ENCODE results near the gene PRPF4. TPM values are rescaled to one million over a fixed set of nuclear protein-coding genes. Genes with fewer than 3 reads are reported as not detected.

The PRPF4 gene
- total RNA-seq, 1 experiment from 2014 or later: 32.4 TPM

DNA sequence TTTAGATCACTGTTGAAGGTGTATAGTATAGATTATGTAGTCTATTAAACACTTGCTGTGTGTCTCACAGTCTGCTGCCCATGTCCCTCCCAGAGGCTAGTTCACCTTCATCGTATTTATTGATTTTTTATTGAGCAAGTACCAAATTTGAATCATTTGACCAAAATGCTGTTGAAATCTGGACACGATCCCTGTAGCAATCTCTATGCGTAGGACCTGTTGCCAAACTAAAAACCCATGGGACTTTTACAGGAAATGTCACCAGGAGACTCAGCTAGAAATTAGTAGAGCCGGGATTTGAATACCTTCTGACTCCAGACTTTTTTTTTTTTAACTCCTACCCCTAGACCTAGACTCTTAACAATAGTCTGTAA lies 36.6 kb upstream of the PRPF4 start:
- H3K36me3 Mint-ChIP-seq: no peaks in the 10 kb centered on the region
- CTCF ChIA-PET: no interaction called here
- TF ChIP-seq ESRRA (CRISPR knock-in tag; IDR thresholded peaks at IDR 0.05; ENCODE audit: borderline replicate concordance) (no peak), JAZF1 (CRISPR knock-in tag; IDR thresholded peaks at IDR 0.05) (no peak), ZNF423 (CRISPR knock-in tag; IDR thresholded peaks at IDR 0.05) (no peak), NR2C2 (CRISPR knock-in tag; IDR thresholded peaks at IDR 0.05) (no peak), ZNF416 (CRISPR knock-in tag; IDR thresholded peaks at IDR 0.05) (no peak), TEAD1 (CRISPR knock-in tag; IDR thresholded peaks at IDR 0.05) (no peak), TCF7 (CRISPR knock-in tag; IDR thresholded peaks at IDR 0.05; ENCODE audit: low read depth) (no peak), GTF2I (CRISPR knock-in tag; conservative IDR thresholded peaks at IDR 0.05) (no peak), NFE2L1 (CRISPR knock-in tag; IDR thresholded peaks at IDR 0.05) (no peak), MYBL2 (CRISPR knock-in tag; IDR thresholded peaks at IDR 0.05) (no peak)
- TF ChIP-seq, protein P1, sequence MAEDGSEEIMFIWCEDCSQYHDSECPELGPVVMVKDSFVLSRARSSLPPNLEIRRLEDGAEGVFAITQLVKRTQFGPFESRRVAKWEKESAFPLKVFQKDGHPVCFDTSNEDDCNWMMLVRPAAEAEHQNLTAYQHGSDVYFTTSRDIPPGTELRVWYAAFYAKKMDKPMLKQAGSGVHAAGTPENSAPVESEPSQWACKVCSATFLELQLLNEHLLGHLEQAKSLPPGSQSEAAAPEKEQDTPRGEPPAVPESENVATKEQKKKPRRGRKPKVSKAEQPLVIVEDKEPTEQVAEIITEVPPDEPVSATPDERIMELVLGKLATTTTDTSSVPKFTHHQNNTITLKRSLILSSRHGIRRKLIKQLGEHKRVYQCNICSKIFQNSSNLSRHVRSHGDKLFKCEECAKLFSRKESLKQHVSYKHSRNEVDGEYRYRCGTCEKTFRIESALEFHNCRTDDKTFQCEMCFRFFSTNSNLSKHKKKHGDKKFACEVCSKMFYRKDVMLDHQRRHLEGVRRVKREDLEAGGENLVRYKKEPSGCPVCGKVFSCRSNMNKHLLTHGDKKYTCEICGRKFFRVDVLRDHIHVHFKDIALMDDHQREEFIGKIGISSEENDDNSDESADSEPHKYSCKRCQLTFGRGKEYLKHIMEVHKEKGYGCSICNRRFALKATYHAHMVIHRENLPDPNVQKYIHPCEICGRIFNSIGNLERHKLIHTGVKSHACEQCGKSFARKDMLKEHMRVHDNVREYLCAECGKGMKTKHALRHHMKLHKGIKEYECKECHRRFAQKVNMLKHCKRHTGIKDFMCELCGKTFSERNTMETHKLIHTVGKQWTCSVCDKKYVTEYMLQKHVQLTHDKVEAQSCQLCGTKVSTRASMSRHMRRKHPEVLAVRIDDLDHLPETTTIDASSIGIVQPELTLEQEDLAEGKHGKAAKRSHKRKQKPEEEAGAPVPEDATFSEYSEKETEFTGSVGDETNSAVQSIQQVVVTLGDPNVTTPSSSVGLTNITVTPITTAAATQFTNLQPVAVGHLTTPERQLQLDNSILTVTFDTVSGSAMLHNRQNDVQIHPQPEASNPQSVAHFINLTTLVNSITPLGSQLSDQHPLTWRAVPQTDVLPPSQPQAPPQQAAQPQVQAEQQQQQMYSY (CRISPR knock-in tag; IDR thresholded peaks at IDR 0.05): no peak
- TF ChIP-seq, protein P2, sequence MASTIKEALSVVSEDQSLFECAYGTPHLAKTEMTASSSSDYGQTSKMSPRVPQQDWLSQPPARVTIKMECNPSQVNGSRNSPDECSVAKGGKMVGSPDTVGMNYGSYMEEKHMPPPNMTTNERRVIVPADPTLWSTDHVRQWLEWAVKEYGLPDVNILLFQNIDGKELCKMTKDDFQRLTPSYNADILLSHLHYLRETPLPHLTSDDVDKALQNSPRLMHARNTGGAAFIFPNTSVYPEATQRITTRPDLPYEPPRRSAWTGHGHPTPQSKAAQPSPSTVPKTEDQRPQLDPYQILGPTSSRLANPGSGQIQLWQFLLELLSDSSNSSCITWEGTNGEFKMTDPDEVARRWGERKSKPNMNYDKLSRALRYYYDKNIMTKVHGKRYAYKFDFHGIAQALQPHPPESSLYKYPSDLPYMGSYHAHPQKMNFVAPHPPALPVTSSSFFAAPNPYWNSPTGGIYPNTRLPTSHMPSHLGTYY (CRISPR knock-in tag; IDR thresholded peaks at IDR 0.05): no peak

DNA sequence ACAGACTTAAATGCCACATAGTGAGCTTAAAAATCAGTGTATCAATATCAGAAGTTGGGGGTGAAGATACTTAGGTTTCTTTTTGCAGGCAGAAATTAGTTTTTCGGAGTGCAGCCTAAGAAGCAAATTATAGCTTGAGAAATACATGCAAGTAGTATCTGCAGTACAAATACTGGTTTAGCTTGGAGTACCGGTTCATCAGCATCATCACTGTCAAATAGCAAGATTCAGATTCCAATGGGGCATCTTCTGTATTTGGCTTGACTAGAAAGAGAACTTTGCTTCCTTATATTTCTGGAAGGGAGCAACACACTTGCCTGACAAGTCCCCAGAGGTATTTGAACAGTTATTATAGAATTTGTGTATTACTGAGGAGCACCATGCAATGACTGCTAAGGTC lies 34.3 kb upstream of the PRPF4 start:
- ATAC-seq: no peak
- H3K4me1 Mint-ChIP-seq: peaks cover 4% of the 10 kb centered on the region; the same call in 1 of the 2 replicates
- POLR2A ChIA-PET: interaction anchor here (0.7 kb wide), 1 partner anchor 972 kb away, joined by 4 read pairs; no protein-coding TSS in a partner anchor
- TF ChIP-seq TP53 (CRISPR knock-in tag; IDR thresholded peaks at IDR 0.05): no peak
- TF ChIP-seq FOXP1 (CRISPR knock-in tag; IDR thresholded peaks at IDR 0.05; ENCODE audit: borderline replicate concordance): no peak
- TF ChIP-seq FOXK1 (CRISPR knock-in tag; IDR thresholded peaks at IDR 0.05): no peak
- TF ChIP-seq, protein P3, sequence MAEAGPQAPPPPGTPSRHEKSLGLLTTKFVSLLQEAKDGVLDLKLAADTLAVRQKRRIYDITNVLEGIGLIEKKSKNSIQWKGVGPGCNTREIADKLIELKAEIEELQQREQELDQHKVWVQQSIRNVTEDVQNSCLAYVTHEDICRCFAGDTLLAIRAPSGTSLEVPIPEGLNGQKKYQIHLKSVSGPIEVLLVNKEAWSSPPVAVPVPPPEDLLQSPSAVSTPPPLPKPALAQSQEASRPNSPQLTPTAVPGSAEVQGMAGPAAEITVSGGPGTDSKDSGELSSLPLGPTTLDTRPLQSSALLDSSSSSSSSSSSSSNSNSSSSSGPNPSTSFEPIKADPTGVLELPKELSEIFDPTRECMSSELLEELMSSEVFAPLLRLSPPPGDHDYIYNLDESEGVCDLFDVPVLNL (CRISPR knock-in tag; IDR thresholded peaks at IDR 0.05; ENCODE audit: borderline replicate concordance, low read depth): no peak
- TF ChIP-seq ZNF138 (CRISPR knock-in tag; conservative IDR thresholded peaks at IDR 0.05): no peak
- TF ChIP-seq HMGA2 (CRISPR knock-in tag; IDR thresholded peaks at IDR 0.05): no peak
- TF ChIP-seq, protein P4, sequence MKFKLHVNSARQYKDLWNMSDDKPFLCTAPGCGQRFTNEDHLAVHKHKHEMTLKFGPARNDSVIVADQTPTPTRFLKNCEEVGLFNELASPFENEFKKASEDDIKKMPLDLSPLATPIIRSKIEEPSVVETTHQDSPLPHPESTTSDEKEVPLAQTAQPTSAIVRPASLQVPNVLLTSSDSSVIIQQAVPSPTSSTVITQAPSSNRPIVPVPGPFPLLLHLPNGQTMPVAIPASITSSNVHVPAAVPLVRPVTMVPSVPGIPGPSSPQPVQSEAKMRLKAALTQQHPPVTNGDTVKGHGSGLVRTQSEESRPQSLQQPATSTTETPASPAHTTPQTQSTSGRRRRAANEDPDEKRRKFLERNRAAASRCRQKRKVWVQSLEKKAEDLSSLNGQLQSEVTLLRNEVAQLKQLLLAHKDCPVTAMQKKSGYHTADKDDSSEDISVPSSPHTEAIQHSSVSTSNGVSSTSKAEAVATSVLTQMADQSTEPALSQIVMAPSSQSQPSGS (CRISPR knock-in tag; IDR thresholded peaks at IDR 0.05; ENCODE audit: borderline replicate concordance, low read depth): no peak
- TF ChIP-seq, protein P5, sequence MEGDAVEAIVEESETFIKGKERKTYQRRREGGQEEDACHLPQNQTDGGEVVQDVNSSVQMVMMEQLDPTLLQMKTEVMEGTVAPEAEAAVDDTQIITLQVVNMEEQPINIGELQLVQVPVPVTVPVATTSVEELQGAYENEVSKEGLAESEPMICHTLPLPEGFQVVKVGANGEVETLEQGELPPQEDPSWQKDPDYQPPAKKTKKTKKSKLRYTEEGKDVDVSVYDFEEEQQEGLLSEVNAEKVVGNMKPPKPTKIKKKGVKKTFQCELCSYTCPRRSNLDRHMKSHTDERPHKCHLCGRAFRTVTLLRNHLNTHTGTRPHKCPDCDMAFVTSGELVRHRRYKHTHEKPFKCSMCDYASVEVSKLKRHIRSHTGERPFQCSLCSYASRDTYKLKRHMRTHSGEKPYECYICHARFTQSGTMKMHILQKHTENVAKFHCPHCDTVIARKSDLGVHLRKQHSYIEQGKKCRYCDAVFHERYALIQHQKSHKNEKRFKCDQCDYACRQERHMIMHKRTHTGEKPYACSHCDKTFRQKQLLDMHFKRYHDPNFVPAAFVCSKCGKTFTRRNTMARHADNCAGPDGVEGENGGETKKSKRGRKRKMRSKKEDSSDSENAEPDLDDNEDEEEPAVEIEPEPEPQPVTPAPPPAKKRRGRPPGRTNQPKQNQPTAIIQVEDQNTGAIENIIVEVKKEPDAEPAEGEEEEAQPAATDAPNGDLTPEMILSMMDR (IDR thresholded peaks at IDR 0.05): no peak
- TF ChIP-seq, protein P6, sequence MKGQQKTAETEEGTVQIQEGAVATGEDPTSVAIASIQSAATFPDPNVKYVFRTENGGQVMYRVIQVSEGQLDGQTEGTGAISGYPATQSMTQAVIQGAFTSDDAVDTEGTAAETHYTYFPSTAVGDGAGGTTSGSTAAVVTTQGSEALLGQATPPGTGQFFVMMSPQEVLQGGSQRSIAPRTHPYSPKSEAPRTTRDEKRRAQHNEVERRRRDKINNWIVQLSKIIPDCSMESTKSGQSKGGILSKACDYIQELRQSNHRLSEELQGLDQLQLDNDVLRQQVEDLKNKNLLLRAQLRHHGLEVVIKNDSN (CRISPR knock-in tag; IDR thresholded peaks at IDR 0.05): no peak
- TF ChIP-seq JUN (CRISPR knock-in tag; IDR thresholded peaks at IDR 0.05): no peak
- no peak for TF ChIP-seq FOXJ3 (CRISPR knock-in tag; IDR thresholded peaks at IDR 0.05; ENCODE audit: borderline replicate concordance)

More for the DNA sequence above, 36.6 kb upstream of the PRPF4 start:
- H3K4me3 Mint-ChIP-seq: no peak overlapping the region
- ATAC-seq (no peak), DNase-seq (ENCODE audit: low spot score) (no peak)
- no peaks in the 10 kb centered on the region for H3K9me3 Mint-ChIP-seq
- no peaks in the 10 kb centered on the region for H3K4me1 Mint-ChIP-seq
- H3K27ac Mint-ChIP-seq: no peak overlapping the region
- no peaks in the 10 kb centered on the region for H3K27me3 Mint-ChIP-seq (ENCODE audit: low read depth)
- POLR2A ChIA-PET: no interaction called here

More for the DNA sequence above, 34.3 kb upstream of the PRPF4 start:
- no peak overlapping the region for H3K4me3 Mint-ChIP-seq
- no peaks in the 10 kb centered on the region for H3K9me3 Mint-ChIP-seq
- CTCF ChIA-PET: no interaction called here
- H3K27ac Mint-ChIP-seq: no peak overlapping the region
- H3K36me3 Mint-ChIP-seq: no peaks in the 10 kb centered on the region
- no peak for DNase-seq (ENCODE audit: low spot score)
- H3K27me3 Mint-ChIP-seq (ENCODE audit: low read depth): no peaks in the 10 kb centered on the region

All from WTC11 (cell line).